ENCODE data around the gene FOXJ3. TPM values are rescaled to one million over a fixed set of nuclear protein-coding genes. Genes with fewer than 3 reads are reported as not detected.
"Not testable (repeated sequence)": the region's sequence is repeated elsewhere in the genome, so short reads cannot be mapped to it uniquely, and the experiment has no call there.

FOXJ3 gene
- total RNA-seq, 1 donor from 2014 or later = 36.7 TPM

GRCh38 chr1:42251042-42251441, 84.0 kb downstream of the FOXJ3 start:
- no peak for DNase-seq (ENCODE audit: low read depth)

GRCh38 chr1:42250164-42250563, 84.9 kb downstream of the FOXJ3 start:
- DNase-seq (ENCODE audit: low read depth) = no peak

DNA sequence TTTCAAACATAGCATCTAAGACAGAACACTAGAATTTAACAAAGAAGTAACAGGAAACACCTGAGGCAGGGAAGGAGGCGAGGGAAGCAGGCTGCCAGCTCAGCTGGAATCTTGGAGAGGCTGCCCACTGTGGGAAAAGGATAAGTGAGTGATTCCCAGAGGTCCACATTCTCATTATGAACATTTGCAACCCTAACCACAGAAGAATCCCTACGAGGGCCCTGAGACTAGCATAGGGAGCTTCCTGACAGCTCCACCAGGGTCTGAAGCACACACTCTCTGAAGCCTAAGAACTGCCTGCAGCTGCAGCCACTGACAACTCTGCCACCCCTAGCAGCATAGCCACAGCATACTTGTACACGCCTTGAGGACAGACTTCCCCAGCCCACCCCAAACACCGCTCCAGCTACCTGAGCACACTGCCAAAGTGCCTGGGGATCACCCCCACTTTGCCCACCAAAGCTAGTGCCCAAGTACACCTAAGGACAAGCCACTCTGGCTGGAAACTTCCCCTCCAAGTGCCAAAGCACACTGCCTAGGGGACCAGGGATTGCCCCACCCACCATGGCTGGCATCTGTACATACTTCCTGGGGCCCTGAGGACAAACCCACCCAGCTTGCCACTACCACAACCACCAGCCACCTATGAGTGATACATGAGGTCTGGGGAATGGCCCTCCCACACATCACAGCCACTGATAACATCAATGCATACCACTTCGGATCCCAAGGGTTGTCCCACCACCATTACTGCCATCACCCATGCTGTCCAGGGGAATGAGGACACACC, 93.9 kb downstream of the FOXJ3 start:
- DNase-seq (ENCODE audit: low read depth) = no peak

DNA sequence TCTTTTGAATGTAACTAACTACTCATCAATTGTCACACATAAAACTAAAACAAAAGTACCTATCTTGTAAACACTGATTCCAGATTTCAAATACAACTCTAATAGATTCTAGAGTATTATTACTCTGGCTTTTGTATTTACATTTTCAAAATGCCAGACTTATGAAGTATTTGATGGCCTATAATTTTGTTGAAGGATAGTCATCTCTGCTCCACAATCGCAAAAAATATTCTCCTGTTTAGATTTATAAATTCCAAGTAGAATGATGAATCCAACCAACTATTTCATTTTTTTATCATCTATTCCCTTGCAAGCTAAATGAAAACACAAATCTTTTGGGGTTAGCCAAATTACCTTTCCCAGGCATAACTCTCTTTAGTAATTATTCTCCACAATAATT, 95.5 kb downstream of the FOXJ3 start:
- no peak for DNase-seq (ENCODE audit: low read depth)

- DNase-seq (ENCODE audit: low read depth) = no peak
These were observed 96.0 kb downstream of the FOXJ3 start for GRCh38 chr1:42239041-42239440.

DNA sequence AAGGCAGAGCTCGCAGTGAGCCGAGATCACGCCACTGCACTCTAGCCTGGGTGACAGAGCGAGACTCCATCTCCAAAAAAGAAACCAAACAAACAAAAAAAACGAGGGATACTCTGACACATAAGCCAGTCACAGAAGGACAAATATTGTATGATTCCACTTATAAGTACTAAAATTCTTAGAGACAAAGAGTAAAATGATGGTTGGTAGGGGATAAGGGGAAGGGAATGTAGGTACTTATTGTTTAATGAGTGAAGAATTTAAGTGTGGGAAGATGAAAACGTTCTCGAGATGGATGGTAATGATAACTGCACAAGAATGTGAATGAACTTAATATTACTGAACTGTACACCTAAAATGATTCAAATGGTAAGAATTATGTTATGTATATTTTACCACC, 103.8 kb downstream of the FOXJ3 start:
- no peak for DNase-seq (ENCODE audit: low read depth)

DNA sequence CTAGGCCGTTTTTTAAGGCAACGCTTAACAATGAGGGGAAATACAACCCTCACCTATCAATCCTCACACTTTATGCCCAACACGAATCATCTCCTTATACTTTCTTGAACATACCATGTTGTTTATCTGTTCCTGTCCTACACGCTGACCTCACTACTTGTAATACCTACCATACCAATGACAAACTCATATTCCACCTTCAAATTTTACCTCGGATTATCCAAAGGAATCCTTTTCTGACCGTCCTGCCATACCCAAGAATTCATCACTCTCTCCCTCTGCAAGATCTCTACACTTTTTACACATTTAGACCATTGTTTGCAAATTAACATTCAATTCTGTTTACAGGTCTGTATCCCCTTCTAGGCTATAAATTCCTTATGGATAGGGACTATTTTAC, 106.1 kb downstream of the FOXJ3 start:
- no peak for DNase-seq (ENCODE audit: low read depth)

DNA sequence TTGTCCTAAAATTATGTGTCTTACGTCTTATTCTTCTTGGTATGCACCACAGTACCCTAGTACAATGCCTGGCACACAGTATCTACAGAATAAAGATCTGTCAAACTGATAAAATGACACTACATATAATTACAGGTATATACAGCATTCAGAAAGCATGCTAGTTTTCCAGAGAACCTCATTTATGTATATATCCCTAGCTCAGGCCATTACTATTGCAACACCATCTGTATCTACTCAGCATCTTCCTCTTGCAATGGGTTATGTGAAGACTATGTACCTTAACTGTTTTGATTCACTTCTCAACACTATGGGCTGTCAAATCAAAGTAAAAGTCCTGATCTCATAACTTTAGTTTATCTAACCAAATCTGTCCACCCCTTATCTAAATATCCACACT, 112.0 kb downstream of the FOXJ3 start:
- DNase-seq (ENCODE audit: low read depth) = no peak

- peak; percentile 70 for DNase-seq (ENCODE audit: low read depth)
These were observed 113.0 kb downstream of the FOXJ3 start for GRCh38 chr1:42221952-42222606.

- DNase-seq (ENCODE audit: low read depth) = no peak
These were observed 113.6 kb downstream of the FOXJ3 start for GRCh38 chr1:42221456-42221855.

- no peak for DNase-seq (ENCODE audit: low read depth)
These were observed 115.4 kb downstream of the FOXJ3 start for GRCh38 chr1:42219627-42220026.

DNA sequence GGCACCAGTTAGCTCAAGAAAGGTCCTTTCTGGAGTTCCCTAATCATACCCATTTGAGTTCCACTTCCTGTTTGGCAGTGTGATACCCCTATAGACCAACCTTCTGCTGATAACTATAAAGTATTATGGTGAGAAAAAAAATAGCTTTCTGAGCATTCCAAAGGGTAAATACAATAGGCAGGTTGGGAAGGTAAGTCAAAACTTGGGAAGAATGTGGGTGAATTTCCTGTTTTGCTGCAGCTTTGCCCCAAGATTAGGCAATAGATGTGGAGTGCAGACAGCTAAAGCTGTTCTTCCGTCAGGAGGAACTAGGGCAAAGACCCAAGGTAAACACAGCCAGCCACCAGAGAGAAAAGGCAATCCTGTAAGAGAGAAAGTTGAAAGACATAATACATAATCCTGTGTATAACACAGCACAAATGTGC, 120.6 kb downstream of the FOXJ3 start:
- DNase-seq (ENCODE audit: low read depth) = peak; percentile 82

- DNase-seq (ENCODE audit: low read depth) = no peak
These were observed 123.8 kb downstream of the FOXJ3 start for GRCh38 chr1:42211224-42211623.

DNA sequence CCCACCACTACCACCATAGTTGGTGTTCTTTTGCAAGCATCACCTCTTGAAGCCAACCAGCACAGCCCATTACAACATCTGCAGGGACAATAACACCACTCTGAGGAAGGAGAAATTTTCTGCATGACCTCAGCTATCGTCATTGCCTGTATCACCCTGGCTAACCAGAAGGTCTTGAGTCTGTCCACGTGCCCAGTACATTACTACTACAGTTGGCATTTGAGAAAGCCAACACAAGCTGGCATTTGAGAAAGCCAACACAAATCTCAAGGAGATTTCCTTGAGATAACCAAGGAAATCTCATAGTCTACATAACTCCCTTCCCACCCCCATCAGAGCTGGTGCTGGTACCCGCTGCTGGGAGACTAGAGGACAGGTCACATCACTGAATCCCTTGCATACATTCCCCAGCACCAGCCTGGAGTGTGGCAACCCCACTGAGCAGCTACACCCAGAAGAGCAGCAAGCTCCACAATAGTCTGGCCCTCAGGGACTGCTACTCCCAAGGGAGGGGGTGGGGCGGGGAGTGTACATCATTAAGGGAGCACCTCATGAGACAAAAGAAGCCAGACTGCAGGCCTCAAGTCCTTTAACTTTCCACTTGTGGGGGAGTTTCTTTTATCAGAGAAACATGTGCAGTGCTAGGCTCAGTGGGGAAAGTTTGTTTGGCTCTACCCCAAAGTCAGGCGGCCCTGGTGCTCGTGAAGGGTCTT, 124.5 kb downstream of the FOXJ3 start:
- peak; percentile 33 for DNase-seq (ENCODE audit: low read depth)

DNA sequence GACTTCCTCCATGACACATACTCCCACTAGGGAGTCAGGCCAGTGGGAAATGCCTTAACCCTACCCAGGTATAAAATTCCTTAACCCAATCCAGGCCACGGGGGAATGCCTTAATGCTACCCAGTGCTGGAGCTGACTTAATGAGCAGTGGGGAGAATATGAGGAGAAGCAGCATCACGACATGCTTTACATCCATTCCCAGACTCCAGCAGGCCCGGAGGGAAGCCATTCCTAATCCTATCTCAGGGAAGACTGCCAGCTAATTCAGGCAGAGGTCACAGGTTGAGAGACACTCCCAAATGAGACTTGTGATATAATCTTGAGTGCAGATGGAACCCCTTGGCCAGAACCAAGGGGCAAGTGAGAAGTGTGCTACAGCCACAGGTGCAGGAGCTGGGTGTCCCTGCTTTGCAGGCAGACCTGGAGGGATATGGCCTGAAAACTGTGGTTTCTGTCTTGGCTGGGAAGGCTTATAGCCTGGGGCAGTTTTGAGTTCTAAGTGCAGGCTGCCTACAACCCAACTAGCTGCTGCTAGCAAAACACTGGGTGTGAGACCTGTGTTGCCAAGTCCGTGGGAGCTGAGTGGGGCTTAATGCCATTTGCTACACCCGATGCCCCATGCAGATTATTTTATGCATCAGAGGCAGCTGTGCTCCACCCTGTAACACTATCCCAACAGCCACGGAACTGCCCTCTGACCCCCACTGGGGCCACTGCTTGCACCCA, 125.3 kb downstream of the FOXJ3 start:
- peak; percentile 48 for DNase-seq (ENCODE audit: low read depth)

DNA sequence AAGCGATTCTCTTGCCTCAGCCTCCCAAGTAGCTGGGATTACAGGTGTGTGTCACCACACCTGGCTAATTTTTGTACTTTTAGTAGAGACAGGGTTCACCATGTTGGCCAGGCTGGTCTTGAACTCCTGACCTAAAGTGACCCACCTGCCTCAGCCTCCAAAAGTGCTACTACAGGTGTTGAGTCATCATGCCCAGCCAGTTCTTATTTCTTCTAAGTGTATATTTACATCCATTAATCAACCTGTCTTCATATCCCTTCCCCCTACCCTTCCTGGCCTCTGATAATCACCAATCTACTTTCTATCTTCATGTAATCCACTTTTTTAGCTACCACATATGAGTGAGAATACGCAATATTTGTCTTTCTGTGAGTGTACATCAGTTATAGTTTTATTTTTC, 128.1 kb downstream of the FOXJ3 start:
- not testable (repeated sequence) for DNase-seq (ENCODE audit: low read depth)

- peak; percentile 38 for DNase-seq (ENCODE audit: low read depth)
These were observed 128.9 kb downstream of the FOXJ3 start for GRCh38 chr1:42206164-42206563.

DNA sequence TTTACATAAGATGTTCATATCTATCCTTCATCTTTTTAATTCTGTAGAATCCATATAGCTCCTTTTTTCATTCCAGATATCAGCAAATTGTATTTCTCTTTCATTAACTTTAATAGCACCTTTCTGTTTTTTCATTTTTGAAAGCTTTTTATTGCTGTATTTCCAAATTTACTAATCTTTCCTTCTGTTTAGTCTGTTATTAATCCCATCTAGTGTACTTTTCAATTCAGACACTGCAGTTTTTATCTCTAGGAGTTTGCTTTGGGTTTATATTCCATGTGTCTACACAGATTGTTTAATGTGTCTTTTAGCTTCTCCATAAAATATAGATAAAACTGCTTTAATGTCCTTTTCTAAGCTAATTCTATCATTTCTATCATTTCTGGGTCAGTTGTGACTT, 133.0 kb downstream of the FOXJ3 start:
- no peak for DNase-seq (ENCODE audit: low read depth)

- DNase-seq (ENCODE audit: low read depth) = no peak
These were observed 136.8 kb downstream of the FOXJ3 start for GRCh38 chr1:42198251-42198650.

DNA sequence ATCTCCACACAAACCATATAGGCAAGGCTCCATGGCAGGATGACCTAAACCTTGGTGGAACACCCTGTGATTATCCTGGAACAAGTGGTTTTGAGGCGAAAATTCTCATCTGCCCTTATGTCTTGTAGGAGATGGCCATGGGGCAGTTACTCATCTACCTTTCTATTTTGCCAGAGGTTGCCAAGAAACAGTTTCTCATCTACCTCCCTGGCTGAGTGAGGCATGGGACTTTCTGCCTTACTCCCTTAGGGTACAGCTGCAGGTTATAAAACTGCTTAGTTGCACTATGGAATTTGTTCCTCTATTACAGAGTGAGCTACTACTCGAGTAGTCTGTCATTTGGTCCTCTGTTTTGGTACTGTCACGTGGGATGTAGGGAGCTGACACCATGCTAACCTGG, 139.2 kb downstream of the FOXJ3 start:
- DNase-seq (ENCODE audit: low read depth) = peak; percentile 60

GRCh38 chr1:42192106-42192505, 142.9 kb downstream of the FOXJ3 start:
- no peak for DNase-seq (ENCODE audit: low read depth)

- DNase-seq (ENCODE audit: low read depth) = no peak
These were observed 143.7 kb downstream of the FOXJ3 start for GRCh38 chr1:42191319-42191718.
